Loucy (cell line): Measurements from ENCODE around the gene FRZB.
A peak's percentile ranks its signal among the peaks of the same experiment; 100 is the strongest.

ENCODE experiments used
- H2AFZ ChIP-seq: fragments of 200-600 bp; sonication (generic); 2 replicates; pipeline ENCODE4 v1.6.0; 2016; ENCODE audit warnings: antibody characterized with exemption, mild to moderate bottlenecking, low read length, moderate library complexity
- H3F3A ChIP-seq: fragments of 200-600 bp; 2 replicates; pipeline ENCODE4 v1.6.0; 2016; ENCODE audit warnings: antibody characterized with exemption, low read depth, mild to moderate bottlenecking
- H3K27me3 ChIP-seq: fragments of 200-600 bp; sonication (generic); 2 replicates; pipeline ENCODE4 v1.6.1; 2014; ENCODE audit warnings: low read length, mild to moderate bottlenecking; ENCODE audit not compliant: insufficient read depth, poor library complexity, severe bottlenecking
- H3K36me3 ChIP-seq: fragments of 200-600 bp; sonication (generic); 2 replicates; pipeline ENCODE4 v1.6.1; 2016; ENCODE audit warnings: low read length; ENCODE audit not compliant: insufficient read depth
- H3K4me1 ChIP-seq: fragments of 200-600 bp; sonication (generic); 2 replicates; pipeline ENCODE4 v1.5.1; 2014; ENCODE audit warnings: low read length, mild to moderate bottlenecking; ENCODE audit not compliant: insufficient read depth, poor library complexity, severe bottlenecking
- H3K4me2 ChIP-seq: fragments of 200-600 bp; sonication (generic); 2 replicates; pipeline ENCODE4 v1.6.0; 2014; ENCODE audit warnings: antibody characterized with exemption, low read length, low read depth, mild to moderate bottlenecking; ENCODE audit not compliant: poor library complexity, severe bottlenecking
- H3K4me3 ChIP-seq: fragments of 200-600 bp; sonication (generic); 2 replicates; pipeline ENCODE4 v1.5.1; 2014; ENCODE audit warnings: low read length, mild to moderate bottlenecking, mixed read lengths; ENCODE audit not compliant: poor library complexity, severe bottlenecking
- H3K79me2 ChIP-seq: fragments of 200-600 bp; sonication (generic); 2 replicates; pipeline ENCODE4 v1.6.1; 2014; ENCODE audit warnings: low read length; ENCODE audit not compliant: insufficient read depth
- H3K9ac ChIP-seq: fragments of 200-600 bp; sonication (generic); 2 replicates; pipeline ENCODE4 v1.6.0; 2014; ENCODE audit warnings: mild to moderate bottlenecking, low read depth, low read length, moderate library complexity; ENCODE audit not compliant: poor library complexity, severe bottlenecking
- H3K9me2 ChIP-seq: fragments of 200-600 bp; sonication (generic); replicated peaks from 2 replicates; pipeline ENCODE4 v1.6.1; 2016; ENCODE audit warnings: low read depth, low read length, mixed read lengths
- H3K9me3 ChIP-seq: fragments of 200-600 bp; sonication (generic); 2 replicates; pipeline ENCODE4 v1.6.1; 2014; ENCODE audit warnings: mild to moderate bottlenecking, antibody characterized with exemption, low read length, low read depth; ENCODE audit not compliant: insufficient read depth
- H4K20me1 ChIP-seq: fragments of 200-600 bp; sonication (generic); 2 replicates; pipeline ENCODE4 v1.6.0; 2014; ENCODE audit warnings: antibody characterized with exemption, low read length, mild to moderate bottlenecking; ENCODE audit not compliant: insufficient read depth, poor library complexity, severe bottlenecking
- CTCF ChIP-seq: fragments of 200-600 bp; sonication (generic); conservative IDR thresholded peaks from 2 replicates; pipeline ENCODE4 v1.5.1; 2014; ENCODE audit warnings: mild to moderate bottlenecking, antibody characterized with exemption, low read length
- EZH2phosphoT487 ChIP-seq: fragments of 200-600 bp; IDR thresholded peaks from 2 replicates; pipeline ENCODE4 v1.6.1; 2018; ENCODE audit warnings: antibody characterized with exemption, mild to moderate bottlenecking, moderate library complexity, borderline replicate concordance

Gene FRZB

GRCh38 chr2:182792441-182792840 lies 74.0 kb downstream of the FRZB start:
- no peaks in the 10 kb centered on the region for H3K4me1 ChIP-seq
- no peak overlapping the region for H3K4me2 ChIP-seq
- H2AFZ ChIP-seq = no peak overlapping the region
- H3K4me3 ChIP-seq = no peak overlapping the region
- H3F3A ChIP-seq = no peaks in the 10 kb centered on the region
- no peak overlapping the region for H3K9ac ChIP-seq
- no peaks in the 10 kb centered on the region for H3K79me2 ChIP-seq
- no peaks in the 10 kb centered on the region for H4K20me1 ChIP-seq
- no peaks in the 10 kb centered on the region for H3K9me2 ChIP-seq
- H3K36me3 ChIP-seq = no peaks in the 10 kb centered on the region
- TF ChIP-seq EZH2phosphoT487 = no peak
- TF ChIP-seq CTCF = no peak
- H3K27me3 ChIP-seq = no peaks in the 10 kb centered on the region
- no peaks in the 10 kb centered on the region for H3K9me3 ChIP-seq

- Histone ChIP-seq H3K9me3 (no peaks in the 10 kb centered on the region), H3K4me3 (no peak overlapping the region), H3K4me1 (no peaks in the 10 kb centered on the region), H3K36me3 (peaks cover 7% of the 10 kb centered on the region; the same call in 1 of the 2 replicates), H4K20me1 (no peaks in the 10 kb centered on the region), H3K9me2 (no peaks in the 10 kb centered on the region), H3K4me2 (no peak overlapping the region), H3K9ac (no peak overlapping the region), H3K79me2 (no peaks in the 10 kb centered on the region), H3K27me3 (no peaks in the 10 kb centered on the region), H3F3A (no peaks in the 10 kb centered on the region), H2AFZ (no peak overlapping the region)
- TF ChIP-seq CTCF = peak; percentile 85
- no peak for TF ChIP-seq EZH2phosphoT487
Observed at GRCh38 chr2:182784777-182785176, 81.7 kb downstream of the FRZB start.

- TF ChIP-seq EZH2phosphoT487 (no peak), CTCF (no peak)
- H3K4me1 ChIP-seq = no peaks in the 10 kb centered on the region
- no peaks in the 10 kb centered on the region for H3K9me3 ChIP-seq
- H3K36me3 ChIP-seq = peaks cover 7% of the 10 kb centered on the region; the same call in 1 of the 2 replicates
- H3K4me2 ChIP-seq = no peak overlapping the region
- no peaks in the 10 kb centered on the region for H3K27me3 ChIP-seq
- no peak overlapping the region for H2AFZ ChIP-seq
- H3K4me3 ChIP-seq = no peak overlapping the region
- no peaks in the 10 kb centered on the region for H3K9me2 ChIP-seq
- H4K20me1 ChIP-seq = no peaks in the 10 kb centered on the region
- no peaks in the 10 kb centered on the region for H3K79me2 ChIP-seq
- H3F3A ChIP-seq = no peaks in the 10 kb centered on the region
- no peak overlapping the region for H3K9ac ChIP-seq
Observed at GRCh38 chr2:182784058-182784706, 82.3 kb downstream of the FRZB start.
